GM21619 (cell line): Measurements from ENCODE around the gene DIAPH1.
"Not testable (repeated sequence)": the region's sequence is repeated elsewhere in the genome, so short reads cannot be mapped to it uniquely, and the experiment has no call there.

ENCODE experiments used
- ATAC-seq: cut with Tn5 transposase; IDR thresholded peaks from one replicate; pipeline ENCODE4 v1.9.1; 2021; ENCODE audit not compliant: unreplicated experiment

Gene DIAPH1

DNA sequence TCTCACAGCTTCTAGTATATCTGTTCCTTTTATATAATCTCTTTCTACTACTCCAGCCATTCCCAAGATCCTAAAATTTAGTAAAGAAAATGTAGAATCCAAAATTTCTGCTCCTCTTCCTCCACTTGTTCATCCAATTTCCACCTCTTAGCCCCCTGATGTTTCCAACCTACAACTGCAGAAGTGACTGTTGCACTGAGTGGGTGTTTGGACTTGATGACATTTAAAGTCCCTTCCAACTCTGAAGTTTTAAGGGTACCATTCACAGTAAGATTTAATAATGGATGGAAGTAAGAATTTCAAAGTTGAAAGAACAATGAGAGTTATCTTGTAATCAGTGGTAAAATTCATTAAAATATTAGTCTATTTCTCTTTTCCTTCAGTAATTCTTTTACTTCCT, 5.5 kb downstream of the DIAPH1 start:
- ATAC-seq = no peak

GRCh38 chr5:141611289-141611688, 7.5 kb downstream of the DIAPH1 start:
- no peak for ATAC-seq

GRCh38 chr5:141609921-141610320, 8.9 kb downstream of the DIAPH1 start:
- ATAC-seq = not testable (repeated sequence)

DNA sequence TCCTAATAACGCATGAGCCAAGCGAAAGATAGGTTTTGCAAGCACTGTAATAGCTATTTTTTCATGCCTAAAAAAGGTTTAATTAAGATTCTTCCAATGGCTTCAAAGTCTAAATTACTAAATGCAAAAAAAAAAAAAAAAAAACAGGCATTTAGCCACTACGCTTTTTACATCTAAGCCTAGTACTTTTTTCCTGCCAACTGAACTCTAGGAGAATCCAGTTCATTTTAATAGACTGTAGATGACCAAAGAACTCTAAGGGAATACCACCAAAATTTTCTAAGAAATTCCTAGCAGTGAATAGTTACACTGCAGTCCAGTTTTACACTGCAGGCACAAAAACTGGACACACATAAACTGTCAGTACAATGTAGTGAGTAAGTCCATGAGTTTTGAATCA, 9.8 kb downstream of the DIAPH1 start:
- ATAC-seq = no peak

- ATAC-seq = no peak
Measured at GRCh38 chr5:141608557-141608956, 10.2 kb downstream of the DIAPH1 start.

GRCh38 chr5:141608046-141608445, 10.8 kb downstream of the DIAPH1 start:
- ATAC-seq = no peak

- peak; percentile 98 for ATAC-seq
Measured at GRCh38 chr5:141605523-141606277, 13.1 kb downstream of the DIAPH1 start.

GRCh38 chr5:141603923-141604717, 14.7 kb downstream of the DIAPH1 start:
- no peak for ATAC-seq

- ATAC-seq = no peak
Measured at GRCh38 chr5:141602606-141603005, 16.2 kb downstream of the DIAPH1 start.

DNA sequence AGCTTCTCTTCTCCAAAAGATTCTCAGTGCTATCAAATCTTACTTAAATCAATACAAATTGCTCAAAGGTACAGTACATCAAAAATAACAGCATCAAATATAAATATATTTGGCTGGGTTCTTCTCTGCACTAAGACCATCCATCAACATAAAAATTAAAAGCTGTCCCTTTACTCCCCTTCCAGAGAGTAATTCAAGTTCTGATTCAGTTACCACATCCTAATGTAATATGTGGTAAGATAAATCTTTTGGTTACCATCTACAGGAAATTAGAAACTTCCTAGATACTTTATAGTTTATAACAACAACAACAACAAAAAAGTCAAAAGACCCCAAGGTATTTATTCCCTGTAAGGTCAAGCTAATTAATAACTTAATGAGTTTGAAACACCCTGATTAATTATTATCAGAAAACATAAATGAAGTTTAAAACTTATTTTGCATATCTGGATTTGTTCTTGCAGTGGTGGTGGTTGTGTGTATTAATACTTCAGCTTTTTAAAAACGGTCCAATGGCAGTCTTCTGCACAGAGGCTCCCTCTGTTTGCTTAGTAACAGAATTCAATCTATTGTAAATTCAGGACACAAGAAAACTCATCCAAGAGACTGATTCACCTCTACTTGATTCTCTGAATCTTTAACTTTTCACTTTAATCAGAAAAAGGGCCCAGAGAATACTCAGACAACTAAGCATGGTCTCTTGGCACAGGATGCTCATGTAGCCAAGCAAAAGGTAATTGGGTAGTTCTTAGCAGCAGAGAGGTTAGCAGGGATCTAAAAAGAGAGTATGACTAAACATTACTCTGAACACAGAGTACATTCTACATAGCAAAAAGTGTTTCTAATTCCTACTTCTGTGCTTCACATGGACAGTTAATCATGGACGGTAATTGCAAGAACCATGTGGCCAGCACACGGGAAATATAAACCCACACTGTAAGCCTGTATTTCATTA, 20.1 kb downstream of the DIAPH1 start:
- ATAC-seq = peak; percentile 57

GRCh38 chr5:141597814-141598213, 21.0 kb downstream of the DIAPH1 start:
- no peak for ATAC-seq

GRCh38 chr5:141597394-141597793, 21.4 kb downstream of the DIAPH1 start:
- ATAC-seq = no peak

DNA sequence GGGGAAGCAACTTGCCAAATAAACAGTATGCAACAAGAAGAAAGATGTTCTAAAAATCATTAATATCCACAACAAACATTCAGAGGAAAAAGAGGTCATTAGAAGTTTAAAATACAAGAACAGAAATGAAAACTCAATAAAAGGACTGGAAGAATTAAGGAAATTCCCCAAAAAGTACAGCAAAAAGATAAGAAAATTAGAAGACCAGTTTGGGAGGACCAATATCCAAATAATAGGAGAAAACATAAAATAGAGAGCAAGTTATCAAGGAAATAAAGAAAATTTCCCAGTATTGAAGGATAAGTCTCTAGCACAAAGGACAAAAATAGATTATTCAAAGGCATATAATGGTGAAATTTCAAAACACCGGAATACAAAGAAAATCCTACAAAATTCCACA, 21.9 kb downstream of the DIAPH1 start:
- ATAC-seq = no peak

GRCh38 chr5:141590127-141590526, 28.7 kb downstream of the DIAPH1 start:
- no peak for ATAC-seq

- no peak for ATAC-seq
Measured at GRCh38 chr5:141586246-141586645, 32.6 kb downstream of the DIAPH1 start.

- no peak for ATAC-seq
Measured at GRCh38 chr5:141585594-141585993, 33.2 kb downstream of the DIAPH1 start.

DNA sequence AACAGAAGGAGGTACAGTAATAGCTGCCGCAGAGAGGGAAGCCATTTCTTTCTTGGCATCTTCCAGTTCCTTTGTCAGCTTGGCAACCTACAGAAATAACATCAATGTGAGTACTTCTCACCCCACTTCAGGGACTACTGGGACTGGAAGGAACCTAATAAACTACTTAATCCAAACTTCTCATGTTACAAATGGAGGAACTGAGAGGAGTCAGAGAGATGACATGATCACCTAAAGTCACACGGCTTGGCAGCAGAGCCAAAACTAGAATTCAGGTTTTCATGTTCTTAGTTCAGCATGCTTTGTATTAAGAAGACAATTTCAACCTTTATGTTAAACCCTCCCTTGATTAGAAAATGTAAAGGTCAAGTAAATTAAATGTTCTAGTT, 44.7 kb downstream of the DIAPH1 start:
- ATAC-seq = no peak

- ATAC-seq = no peak
Measured at GRCh38 chr5:141573489-141574121, 45.2 kb downstream of the DIAPH1 start.

DNA sequence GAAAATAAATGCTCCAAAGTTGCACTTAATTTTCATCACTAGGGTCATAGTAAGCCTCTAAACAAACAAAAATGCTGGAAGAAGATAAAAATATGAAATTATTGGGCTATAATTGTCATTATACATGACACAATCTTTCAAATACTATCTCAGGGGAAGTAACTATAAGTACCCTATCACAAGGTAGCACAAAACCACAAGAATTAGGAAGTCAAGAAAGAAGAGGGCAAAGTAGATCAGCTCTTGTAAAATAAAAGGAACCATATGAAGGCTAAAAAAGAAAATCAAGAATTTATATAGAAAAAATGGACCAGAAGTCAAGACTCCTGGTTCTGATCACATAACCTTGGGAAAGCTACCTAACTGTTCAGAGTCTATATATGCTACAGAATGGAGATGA, 48.1 kb downstream of the DIAPH1 start:
- ATAC-seq = no peak

- ATAC-seq = no peak
Measured at GRCh38 chr5:141567513-141568117, 51.2 kb downstream of the DIAPH1 start.
